OCI-LY7 (cell line): ENCODE measurements around the gene GNB2.

Source experiments
- EZH2phosphoT487 ChIP-seq: fragments of 200-600 bp; sonication (generic); IDR thresholded peaks from 2 replicates; pipeline ENCODE4 v1.6.1; 2018; ENCODE audit warnings: low read depth, borderline replicate concordance, mild to moderate bottlenecking, mixed run types, antibody characterized with exemption, low read length, moderate library complexity, mixed read lengths
- TF ChIP-seq, protein P1 (sequence below): fragments of 200-600 bp; sonication (generic); conservative IDR thresholded peaks from 2 replicates; pipeline ENCODE4 v1.5.1; 2014; ENCODE audit warnings: mild to moderate bottlenecking, antibody characterized with exemption, low read length, moderate library complexity, mixed read lengths

DNA sequence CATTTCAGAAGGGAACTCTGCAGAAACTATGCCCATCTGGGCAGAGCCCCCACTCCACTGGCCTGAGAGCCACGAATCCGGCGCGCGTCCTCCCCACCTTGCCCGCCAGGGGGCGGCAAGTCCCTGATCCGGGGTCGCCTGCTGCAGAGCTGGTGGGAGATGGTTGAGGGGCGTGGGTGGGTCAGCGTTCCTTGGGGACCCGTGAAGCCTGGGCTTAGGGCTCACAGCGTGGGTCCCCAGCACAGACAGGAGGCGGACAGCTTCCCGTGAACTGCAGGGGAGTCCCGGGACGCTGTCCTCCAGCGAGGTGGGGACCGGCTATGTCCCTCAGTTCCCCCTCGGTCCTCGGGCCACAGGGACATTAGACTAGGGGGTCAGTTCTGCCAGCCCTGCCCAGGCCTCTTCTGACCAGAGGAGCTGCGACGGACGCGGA, 31.8 kb downstream of the GNB2 start:
- TF ChIP-seq, protein P1, sequence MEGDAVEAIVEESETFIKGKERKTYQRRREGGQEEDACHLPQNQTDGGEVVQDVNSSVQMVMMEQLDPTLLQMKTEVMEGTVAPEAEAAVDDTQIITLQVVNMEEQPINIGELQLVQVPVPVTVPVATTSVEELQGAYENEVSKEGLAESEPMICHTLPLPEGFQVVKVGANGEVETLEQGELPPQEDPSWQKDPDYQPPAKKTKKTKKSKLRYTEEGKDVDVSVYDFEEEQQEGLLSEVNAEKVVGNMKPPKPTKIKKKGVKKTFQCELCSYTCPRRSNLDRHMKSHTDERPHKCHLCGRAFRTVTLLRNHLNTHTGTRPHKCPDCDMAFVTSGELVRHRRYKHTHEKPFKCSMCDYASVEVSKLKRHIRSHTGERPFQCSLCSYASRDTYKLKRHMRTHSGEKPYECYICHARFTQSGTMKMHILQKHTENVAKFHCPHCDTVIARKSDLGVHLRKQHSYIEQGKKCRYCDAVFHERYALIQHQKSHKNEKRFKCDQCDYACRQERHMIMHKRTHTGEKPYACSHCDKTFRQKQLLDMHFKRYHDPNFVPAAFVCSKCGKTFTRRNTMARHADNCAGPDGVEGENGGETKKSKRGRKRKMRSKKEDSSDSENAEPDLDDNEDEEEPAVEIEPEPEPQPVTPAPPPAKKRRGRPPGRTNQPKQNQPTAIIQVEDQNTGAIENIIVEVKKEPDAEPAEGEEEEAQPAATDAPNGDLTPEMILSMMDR, result peak; percentile 88
- no peak for TF ChIP-seq EZH2phosphoT487
